HUES64 (cell line): ENCODE data around the gene CYP2E1.
"Not testable (repeated sequence)": the region's sequence is repeated elsewhere in the genome, so short reads cannot be mapped to it uniquely, and the experiment has no call there.

Experiments
- H3K27ac ChIP-seq: 2 replicates; pipeline ENCODE4 v1.7.0; 2013; ENCODE audit warnings: low read depth, low read length, inconsistent platforms
- H3K27me3 ChIP-seq: 2 replicates; pipeline ENCODE4 v1.6.1; 2013; ENCODE audit warnings: mild to moderate bottlenecking, low read length; ENCODE audit not compliant: insufficient read depth
- H3K36me3 ChIP-seq: 2 replicates; pipeline ENCODE4 v1.6.1; 2013; ENCODE audit warnings: mild to moderate bottlenecking, low read length; ENCODE audit not compliant: insufficient read depth
- H3K4me1 ChIP-seq: 2 replicates; pipeline ENCODE4 v1.6.1; 2013; ENCODE audit warnings: mild to moderate bottlenecking, low read length, moderate library complexity; ENCODE audit not compliant: insufficient read depth
- H3K4me3 ChIP-seq: 2 replicates; pipeline ENCODE4 v1.5.1; 2013; ENCODE audit warnings: mild to moderate bottlenecking, low read length, moderate library complexity
- H3K9ac ChIP-seq: 2 replicates; pipeline ENCODE4 v1.6.1; 2013; ENCODE audit warnings: mild to moderate bottlenecking, low read depth, low read length
- H3K9me3 ChIP-seq: 2 replicates; pipeline ENCODE4 v1.6.1; 2013; ENCODE audit warnings: low read depth, low read length; ENCODE audit not compliant: insufficient read depth
- WGBS: fragments of 150-250, 120-280 bp; methylation state at CpG from one replicate; pipeline ENCODE4 v1.1.7; 2013; ENCODE audit warnings: missing lambda C conversion rate; 5-methylcytosine and 5-hydroxymethylcytosine counted together

CYP2E1 gene

DNA sequence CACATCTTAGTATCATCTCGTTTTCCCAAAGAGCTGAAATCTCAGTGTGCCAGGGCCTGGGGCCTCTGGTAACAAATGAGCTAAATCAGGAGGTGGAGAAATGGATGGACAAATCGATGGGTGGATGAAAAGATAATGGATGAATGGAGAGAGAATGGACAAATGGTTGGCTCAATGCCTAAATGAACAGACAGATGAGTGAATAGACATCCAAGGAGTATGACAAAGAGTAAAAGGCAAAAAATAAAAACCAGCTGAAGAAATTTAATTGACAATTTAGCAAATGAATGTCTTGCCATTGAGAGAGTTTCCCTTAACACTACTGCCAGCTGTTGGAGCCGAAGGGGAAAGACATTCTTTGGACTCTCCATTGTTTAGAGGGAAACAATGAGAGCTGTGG lies 30.2 kb downstream of the CYP2E1 start:
- H3K36me3 ChIP-seq = no peaks in the 10 kb centered on the region
- no peaks in the 10 kb centered on the region for H3K27me3 ChIP-seq
- no peak overlapping the region for H3K4me3 ChIP-seq
- H3K4me1 ChIP-seq = no peaks in the 10 kb centered on the region
- WGBS = 50% methylated on average over 3 of the region's 3 CpGs
- H3K9ac ChIP-seq = no peak overlapping the region
- H3K9me3 ChIP-seq = peaks cover 97% of the 10 kb centered on the region
- H3K27ac ChIP-seq = no peak overlapping the region

DNA sequence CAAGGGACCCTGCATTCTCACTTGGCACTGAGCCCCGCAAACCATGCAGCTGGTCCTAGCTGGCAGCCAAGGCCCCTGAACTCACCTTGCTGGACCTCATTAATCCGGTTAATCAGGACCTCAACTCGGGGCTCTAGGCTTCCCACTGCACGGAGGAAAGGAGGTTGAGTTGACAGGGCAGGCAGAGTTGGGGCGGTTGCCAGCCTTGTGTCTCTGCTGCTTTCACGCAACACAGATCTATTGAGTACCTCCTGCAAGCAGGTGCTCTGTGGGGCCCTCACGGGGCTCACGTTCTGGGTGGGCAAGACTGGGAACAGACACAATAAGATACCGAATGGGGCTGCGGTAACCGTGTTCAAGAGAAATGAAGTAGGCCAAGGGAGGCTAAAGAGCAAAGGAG lies 32.1 kb downstream of the CYP2E1 start:
- peaks cover 97% of the 10 kb centered on the region for H3K9me3 ChIP-seq
- H3K9ac ChIP-seq = no peak overlapping the region
- H3K27ac ChIP-seq = no peak overlapping the region
- 78% methylated on average over 11 of the region's 11 CpGs for WGBS
- H3K36me3 ChIP-seq = no peaks in the 10 kb centered on the region
- H3K27me3 ChIP-seq = no peaks in the 10 kb centered on the region
- no peak overlapping the region for H3K4me3 ChIP-seq
- no peaks in the 10 kb centered on the region for H3K4me1 ChIP-seq

DNA sequence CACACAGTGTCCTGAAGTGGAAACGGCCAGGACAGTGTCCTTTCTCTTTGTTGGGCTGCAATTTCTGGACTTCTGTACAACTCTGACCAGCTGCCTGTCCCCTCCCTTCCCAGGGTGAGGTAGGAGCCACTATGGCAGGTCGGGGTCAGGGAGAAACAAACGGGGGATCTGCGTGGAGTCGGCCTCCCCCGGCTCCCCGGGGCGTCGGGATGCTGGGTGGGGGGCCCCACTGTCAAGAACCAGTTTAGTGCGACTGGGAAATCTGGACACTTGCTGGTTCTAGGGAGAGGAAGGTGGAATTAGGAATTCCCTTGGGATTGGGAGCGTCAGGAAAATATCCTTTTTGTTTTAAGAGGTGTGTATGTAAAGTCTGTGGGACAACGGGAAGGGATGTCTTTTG lies 37.7 kb downstream of the CYP2E1 start:
- H3K4me3 ChIP-seq = no peak overlapping the region
- H3K9ac ChIP-seq = no peak overlapping the region
- no peaks in the 10 kb centered on the region; the same call in 1 of the 2 replicates for H3K27me3 ChIP-seq
- H3K4me1 ChIP-seq = no peaks in the 10 kb centered on the region
- H3K9me3 ChIP-seq = peaks cover 72% of the 10 kb centered on the region
- no peaks in the 10 kb centered on the region for H3K36me3 ChIP-seq
- WGBS = 82% methylated on average over 12 of the region's 12 CpGs
- H3K27ac ChIP-seq = no peak overlapping the region

DNA sequence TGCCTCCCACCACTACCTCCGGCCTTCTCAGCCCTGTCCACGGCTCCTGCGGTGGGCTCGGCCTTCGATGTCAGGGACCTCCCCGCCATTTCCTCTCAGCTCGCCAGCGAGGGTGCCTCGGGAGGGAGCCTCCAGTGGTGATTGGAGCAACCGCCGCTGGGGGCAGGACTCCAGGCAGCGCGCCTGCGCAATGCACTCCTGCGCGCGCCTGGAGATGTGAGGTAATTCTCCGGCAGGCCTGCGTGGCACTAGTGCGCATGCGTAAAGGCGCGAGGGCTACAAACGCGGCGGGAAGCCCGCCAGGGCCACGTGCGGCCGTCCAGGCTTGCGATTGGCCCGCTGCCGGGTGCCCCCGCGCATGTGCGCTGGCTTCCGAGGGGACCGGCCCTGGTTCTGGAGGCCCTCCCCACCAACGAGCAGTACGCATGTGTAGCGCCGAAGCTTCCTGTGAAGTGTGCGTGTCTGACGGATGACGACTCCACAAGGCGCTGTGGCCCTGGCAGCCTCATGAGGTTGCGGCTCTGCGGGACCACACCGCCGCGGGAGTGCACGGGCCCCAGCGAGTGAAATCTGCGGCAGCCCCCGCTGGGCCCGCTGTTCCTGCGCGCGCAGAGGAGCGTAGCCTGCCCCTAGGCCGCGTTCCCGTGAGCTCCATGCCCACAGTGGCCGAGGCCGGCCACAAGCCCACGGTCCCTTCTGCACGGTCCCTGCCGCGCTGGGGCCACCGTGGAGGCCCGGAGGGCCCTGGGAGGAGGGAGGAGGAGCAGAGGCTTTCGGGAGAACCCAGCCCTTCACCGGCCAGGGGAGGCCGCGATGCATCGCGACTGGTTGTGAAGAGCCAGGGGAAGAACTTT lies 38.5 kb downstream of the CYP2E1 start, which contains the start of gene SYCE1:
Gene SYCE1, minus strand, starts transcription at position 143 of the 854 bp plus-strand sequence. Its CDS starts 54 bp downstream, at position 89.
- Histone ChIP-seq H3K9me3 (peaks cover 64% of the 10 kb centered on the region), H3K36me3 (no peaks in the 10 kb centered on the region), H3K9ac (no peak within 1 kb of the TSS), H3K4me1 (no peaks in the 10 kb centered on the region), H3K27ac (no peak within 1 kb of the TSS), H3K27me3 (no peaks in the 10 kb centered on the region; the same call in 1 of the 2 replicates), H3K4me3 (no peak within 1 kb of the TSS)
- 94% methylated on average over 77 of the region's 77 CpGs for WGBS

DNA sequence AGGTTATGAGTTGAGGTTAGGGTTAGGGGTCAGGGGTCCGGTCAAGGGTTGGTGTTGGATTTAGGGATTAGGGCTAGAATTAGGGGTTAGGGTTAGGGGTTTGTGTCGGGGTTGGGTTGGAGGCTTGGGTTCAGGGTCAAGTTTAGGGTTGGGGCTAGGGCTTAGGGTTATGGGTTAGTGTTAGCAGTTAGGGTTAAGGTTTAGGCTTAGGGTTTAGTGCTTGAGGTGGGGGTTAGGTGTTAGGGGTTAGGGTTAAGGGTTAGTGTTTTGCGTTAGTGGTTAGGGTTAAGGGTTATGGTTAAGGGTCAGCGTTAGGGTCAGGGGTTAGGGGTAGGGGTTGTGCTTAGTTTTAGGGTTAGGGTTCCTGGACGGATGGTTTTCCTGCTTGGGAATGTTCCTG lies 40.0 kb downstream of the CYP2E1 start:
- Histone ChIP-seq H3K9me3 (peaks cover 51% of the 10 kb centered on the region), H3K4me1 (no peaks in the 10 kb centered on the region), H3K4me3 (no peak overlapping the region), H3K36me3 (no peaks in the 10 kb centered on the region), H3K27ac (no peak overlapping the region), H3K27me3 (no peaks in the 10 kb centered on the region; the same call in 1 of the 2 replicates), H3K9ac (no peak overlapping the region)
- 74% methylated on average over 5 of the region's 5 CpGs for WGBS

DNA sequence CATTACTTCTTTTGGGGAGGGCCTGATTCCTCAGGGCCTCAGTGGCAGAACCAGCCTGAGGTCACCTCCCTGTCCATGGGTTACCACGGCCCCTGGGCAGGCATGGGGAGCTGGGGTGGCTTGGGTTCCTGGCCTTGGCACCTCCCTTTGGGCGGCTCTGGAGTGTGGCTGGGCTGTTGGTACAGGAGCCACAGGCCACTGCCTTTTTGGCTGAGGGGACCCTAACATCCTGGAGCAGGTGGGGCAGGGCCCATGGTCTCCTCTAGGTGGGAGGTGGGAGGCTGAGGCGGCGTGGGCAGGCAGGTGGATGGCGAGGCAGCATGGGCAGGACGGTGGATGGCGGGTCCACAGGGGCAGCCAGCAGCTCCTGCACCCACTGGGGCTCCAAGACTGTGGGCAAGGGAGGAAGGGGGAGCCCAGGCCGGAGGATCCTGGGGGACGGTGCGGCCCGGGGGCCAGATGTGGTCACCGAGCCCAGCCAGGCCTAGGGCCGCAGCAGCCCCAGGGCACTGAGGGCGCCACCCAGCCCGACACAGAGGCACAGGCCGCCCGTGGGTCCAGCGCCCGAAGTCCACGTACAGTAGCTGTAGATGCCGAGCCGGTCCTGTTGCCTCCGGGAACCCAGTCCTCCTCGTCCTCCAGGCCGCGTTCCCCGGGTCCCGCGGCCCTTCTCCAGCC lies 40.6 kb downstream of the CYP2E1 start:
- Histone ChIP-seq H3K36me3 (no peaks in the 10 kb centered on the region), H3K4me3 (no peak overlapping the region), H3K4me1 (no peaks in the 10 kb centered on the region), H3K27me3 (no peaks in the 10 kb centered on the region; the same call in 1 of the 2 replicates), H3K9me3 (peaks cover 46% of the 10 kb centered on the region), H3K27ac (no peak overlapping the region), H3K9ac (no peak overlapping the region)
- WGBS = 85% methylated on average over 29 of the region's 29 CpGs

DNA sequence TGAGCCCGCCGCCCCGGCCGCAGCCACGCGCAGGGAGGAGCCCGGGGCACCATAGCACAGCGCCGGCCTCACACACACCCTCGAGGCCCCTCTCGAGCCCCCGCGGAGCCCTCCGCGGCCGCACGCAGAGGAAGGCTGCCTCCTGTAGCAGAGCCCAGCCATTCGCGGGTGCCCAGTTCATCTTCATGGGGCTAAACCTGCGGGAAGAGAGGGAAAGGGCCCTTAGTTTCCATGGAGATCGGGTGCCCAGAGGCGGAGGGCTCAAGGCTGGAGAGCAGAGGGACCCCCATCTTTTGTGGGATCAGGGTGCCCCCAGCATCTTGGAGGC lies 41.1 kb downstream of the CYP2E1 start:
- H3K4me3 ChIP-seq = no peak overlapping the region
- H3K27ac ChIP-seq = no peak overlapping the region
- no peaks in the 10 kb centered on the region for H3K36me3 ChIP-seq
- WGBS = 90% methylated on average over 22 of the region's 22 CpGs
- H3K9me3 ChIP-seq = peaks cover 46% of the 10 kb centered on the region
- H3K4me1 ChIP-seq = no peaks in the 10 kb centered on the region
- no peak overlapping the region for H3K9ac ChIP-seq
- H3K27me3 ChIP-seq = no peaks in the 10 kb centered on the region; the same call in 1 of the 2 replicates

DNA sequence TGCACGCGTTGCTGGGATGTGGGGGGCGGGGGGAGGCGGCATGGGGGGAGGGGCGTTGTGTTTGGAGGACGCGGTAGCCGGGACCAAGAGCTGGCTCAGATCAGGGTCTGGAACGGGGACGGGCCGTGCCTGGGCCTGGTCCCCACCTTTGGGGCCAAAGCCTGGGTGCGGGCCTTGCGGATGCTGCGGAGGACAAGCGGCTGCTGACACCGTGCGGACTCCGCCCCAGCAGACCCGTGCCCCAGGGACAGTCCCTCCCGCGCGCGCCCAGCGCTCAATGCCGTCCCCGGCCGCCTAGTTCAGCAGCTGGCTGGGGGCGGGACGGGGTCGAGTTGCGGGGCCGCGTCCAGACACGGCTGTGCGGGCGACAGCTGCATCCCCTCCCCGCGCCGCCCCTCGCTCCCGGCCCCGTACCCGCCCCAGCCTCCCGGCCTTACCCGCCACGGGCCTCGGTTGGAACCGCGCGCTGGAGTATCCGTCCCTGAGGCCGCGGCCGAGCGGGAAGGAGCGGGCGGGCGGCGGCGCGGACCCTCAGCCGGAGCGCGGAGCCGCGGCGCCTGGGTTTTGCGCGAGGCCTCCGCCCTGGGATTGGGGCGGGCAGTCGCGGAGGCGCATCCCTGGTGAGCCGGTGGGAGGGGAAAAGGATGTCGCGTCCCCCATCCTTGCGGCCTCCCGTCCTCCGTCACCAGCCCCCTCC lies 41.8 kb downstream of the CYP2E1 start:
- not testable (repeated sequence) for H3K4me1 ChIP-seq, H3K27me3 ChIP-seq, H3K9ac ChIP-seq, H3K27ac ChIP-seq, H3K36me3 ChIP-seq, H3K4me3 ChIP-seq
- WGBS = 47% methylated on average over 6 of the region's 80 CpGs
- peaks cover 47% of the 10 kb centered on the region for H3K9me3 ChIP-seq

DNA sequence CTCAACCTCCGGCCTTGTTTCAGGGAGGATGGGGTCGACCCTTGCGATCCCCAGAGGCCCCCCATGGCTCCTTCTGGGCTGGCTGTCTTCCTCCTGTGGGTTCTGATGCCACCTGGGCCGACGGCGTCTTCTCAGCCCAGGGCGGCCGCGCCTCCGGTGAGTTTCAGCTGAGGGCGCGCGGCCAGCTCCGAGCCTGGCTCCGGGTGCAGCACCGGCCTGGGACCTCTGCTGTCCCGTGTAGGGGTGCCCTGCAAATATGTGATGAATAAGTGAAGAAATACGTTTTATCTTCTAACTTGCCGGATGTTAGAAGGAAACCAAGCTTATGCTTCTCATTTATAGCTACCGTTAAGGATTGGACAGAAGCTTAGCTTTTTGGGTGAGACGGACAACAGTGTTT lies 42.6 kb downstream of the CYP2E1 start:
- not testable (repeated sequence) for H3K27ac ChIP-seq, H3K4me1 ChIP-seq, H3K9ac ChIP-seq, H3K27me3 ChIP-seq, H3K36me3 ChIP-seq, H3K4me3 ChIP-seq
- WGBS = 65% methylated on average over 13 of the region's 21 CpGs
- peaks cover 40% of the 10 kb centered on the region for H3K9me3 ChIP-seq

DNA sequence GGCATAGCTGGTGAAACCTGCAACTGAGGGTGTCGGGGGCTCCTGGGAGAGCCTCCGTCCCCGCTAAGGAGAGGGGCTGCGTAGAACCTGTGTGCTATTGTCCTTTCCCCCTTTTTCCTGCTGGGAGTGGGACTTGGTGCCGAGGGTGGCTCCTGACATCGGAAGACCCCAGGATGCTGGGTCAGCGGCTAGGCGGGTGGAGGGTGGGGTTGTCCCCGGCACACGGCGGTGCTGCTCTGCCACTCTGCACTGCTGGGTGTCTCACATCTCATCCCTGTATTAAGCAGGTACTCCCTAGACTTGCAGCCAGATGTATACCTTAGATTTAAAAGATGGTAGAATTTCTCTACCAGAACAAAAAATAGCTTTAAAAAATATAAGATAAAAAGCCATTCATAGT lies 44.9 kb downstream of the CYP2E1 start:
- 93% methylated on average over 5 of the region's 11 CpGs for WGBS
- H3K4me1 ChIP-seq, H3K4me3 ChIP-seq, H3K36me3 ChIP-seq, H3K27ac ChIP-seq, H3K27me3 ChIP-seq, H3K9ac ChIP-seq: not testable (repeated sequence)
- H3K9me3 ChIP-seq = peaks cover 25% of the 10 kb centered on the region

DNA sequence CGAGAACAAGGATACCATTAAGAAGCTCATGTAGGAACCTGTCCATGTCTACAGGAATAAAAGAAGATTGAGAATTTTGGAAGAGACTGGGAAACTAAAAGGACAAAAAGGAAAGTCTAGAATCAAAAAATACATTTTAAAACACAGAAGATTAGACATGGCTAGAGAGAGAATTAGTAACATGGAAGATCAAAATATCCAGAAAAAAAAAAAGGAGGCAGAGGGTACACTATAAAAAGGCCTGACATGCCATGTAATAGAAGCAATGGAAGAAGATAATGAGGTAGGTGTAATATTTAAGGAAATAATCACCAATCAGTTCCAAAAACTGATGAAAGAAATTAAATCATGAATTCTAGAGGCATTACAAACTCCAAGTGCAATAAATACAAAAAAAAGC lies 46.3 kb downstream of the CYP2E1 start:
- not testable (repeated sequence) for H3K4me1 ChIP-seq, H3K27me3 ChIP-seq, H3K36me3 ChIP-seq, H3K4me3 ChIP-seq, H3K9ac ChIP-seq, H3K27ac ChIP-seq
- H3K9me3 ChIP-seq = peaks cover 15% of the 10 kb centered on the region
- WGBS = 71% methylated on average over 1 of the region's 1 CpG
